DMS153 (cell line): ENCODE data around the gene SMOC2.

Experiments
- DNase-seq: peaks from one replicate; lab custom pipeline; 2025; lab: John Stamatoyannopoulos, UW

Gene SMOC2

DNA sequence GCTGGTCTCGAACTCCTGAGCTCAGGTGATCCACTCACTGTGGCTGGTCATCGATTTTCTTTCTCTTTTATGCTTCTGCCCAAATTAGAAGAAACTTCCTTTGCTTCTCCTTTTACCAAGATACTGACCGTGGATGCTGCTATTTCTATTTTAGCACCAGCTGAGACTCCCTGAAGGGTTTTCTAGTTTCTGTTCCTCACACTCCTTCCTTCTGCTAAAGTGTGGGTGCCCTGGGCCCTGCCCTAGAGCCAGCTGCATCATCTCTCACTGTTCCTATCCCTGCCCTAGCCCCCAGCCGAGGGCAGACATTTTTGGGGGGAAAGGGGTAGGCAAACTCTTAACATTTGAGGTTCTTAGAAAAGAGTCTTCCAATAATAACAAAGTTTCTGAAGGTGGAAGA lies 6.3 kb downstream of the SMOC2 start:
- DNase-seq = no peak

DNA sequence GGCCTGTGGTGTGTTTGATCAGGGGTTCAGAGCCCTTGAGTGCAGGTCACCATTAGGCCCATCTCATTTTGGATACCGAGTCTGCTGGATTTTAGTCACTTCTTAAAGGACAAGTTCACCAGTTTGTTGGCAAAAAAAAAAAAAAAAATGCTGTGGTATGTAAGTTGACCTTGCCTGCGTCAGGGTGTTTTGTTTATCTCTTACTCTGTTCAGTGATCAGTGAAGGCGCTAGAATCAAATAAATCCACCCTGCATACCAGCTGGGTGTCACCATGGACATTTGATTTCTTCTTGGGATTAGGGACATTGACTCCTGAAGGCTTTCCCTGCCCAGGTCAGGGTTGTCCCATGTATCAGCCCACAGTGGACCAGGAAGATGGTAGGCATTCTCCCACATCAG lies 6.7 kb downstream of the SMOC2 start:
- no peak for DNase-seq

DNA sequence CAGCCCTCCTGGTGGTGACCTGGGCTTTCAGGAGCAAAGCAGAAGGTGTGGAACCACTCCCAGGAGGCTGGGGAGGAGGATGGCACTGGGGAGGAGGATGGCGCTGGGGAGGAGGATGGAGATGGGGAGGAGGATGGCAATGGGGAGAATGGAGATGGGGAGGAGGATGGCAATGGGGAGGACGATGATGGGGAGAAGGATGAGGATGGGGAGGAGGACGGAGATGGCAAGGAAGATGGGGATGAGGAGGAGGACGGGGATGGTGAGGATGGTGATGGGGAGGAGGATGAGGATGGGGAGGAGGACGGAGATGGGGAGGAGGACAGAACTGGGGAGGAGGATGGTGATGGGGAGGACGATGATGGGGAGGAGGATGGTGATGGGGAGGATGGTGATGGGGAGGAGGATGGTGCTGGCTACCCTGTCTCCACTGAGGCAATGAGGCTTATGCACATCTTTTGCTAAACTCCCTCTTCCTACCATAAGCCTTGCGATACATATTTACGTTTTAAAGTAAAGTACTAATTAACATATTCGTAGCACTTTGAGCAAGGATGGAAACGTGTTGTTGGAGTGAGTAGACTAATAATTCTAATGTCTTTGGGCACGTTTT lies 7.4 kb downstream of the SMOC2 start:
- no peak for DNase-seq

DNA sequence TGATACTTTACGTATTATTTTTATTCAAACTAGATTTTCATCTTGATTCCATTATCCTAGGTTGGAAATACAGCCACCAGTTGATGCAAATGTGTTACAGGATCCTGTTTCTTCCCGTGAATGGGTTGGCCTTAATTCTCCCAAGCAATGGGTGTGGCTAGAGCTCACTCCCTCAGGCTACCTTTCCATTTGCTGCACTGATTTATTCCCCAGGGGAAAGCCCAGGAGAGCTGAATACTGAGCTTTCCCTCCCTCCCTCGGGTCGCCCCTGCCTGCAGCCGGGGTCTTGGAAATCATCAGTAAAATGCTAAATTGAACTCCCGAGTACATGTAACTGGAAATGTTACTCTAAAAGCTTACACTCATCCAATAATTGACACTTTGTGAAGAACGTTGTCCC lies 9.9 kb downstream of the SMOC2 start:
- peak; percentile 54 for DNase-seq

DNA sequence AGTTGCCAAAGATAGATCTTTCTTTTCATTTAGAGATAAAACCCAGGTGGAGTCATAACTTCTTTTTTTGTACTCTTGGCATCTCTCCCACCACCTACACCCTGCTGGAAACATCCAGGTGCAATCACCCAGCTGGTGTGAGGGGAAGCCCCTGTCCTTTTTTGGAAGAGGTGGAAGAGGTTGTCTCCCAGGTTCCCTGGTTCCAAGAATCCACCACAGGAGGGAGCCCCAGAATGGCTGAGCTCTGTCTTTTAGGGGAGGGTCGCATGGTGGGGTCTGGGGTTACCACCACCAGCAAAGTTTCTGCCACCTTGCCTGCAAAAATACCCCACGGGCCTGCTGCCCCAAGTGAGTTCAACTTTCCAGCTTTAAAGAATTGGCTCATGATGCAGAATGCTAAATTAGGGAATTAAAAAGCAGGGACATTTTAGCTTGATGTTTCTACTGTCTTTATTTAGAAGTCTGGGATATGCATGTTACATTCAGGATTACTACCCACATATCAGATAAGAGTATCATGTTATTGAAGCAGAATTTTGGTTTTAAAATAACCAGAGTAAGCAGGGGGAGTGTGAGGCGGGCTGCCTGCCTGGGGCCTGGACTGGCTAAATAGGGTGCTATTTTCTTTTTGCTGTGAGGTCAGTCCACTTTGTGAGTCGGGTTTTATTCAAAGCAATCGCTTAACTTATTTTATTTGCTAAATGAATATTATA lies 11.0 kb downstream of the SMOC2 start:
- DNase-seq = no peak

DNA sequence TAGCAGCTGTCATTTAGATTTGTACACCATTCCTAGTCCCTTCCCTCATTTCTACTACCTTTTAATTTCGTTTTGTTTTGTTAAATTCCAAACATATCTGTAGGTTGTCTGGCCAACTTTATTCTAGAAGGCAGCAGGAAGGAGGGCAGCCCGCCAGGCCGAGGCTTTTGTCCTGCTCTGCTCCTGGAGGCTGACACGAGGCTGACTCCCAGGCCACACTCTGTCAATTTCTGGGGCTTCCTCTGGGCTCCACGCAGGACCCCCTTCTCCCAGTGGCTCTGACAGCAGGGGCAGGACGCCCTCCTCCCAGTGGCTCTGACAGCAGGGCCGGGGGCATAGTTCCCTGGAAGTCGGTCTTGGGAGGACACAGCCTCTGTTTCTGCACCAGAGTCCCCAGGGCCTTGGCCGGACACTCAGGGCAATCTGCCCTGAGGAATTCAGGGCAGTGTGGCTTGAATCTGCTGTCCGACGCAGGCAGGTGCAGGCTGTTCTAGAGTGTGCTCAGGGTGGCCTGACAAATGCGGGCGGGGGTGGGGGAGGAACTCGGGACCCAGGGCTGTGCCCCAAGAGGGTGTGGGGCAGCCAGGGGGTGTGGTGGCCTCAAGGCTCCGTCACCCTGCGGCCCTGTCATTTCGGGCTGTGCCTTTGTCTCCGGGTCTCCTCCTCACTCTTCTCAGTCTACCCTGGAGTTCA lies 11.8 kb downstream of the SMOC2 start:
- no peak for DNase-seq

DNA sequence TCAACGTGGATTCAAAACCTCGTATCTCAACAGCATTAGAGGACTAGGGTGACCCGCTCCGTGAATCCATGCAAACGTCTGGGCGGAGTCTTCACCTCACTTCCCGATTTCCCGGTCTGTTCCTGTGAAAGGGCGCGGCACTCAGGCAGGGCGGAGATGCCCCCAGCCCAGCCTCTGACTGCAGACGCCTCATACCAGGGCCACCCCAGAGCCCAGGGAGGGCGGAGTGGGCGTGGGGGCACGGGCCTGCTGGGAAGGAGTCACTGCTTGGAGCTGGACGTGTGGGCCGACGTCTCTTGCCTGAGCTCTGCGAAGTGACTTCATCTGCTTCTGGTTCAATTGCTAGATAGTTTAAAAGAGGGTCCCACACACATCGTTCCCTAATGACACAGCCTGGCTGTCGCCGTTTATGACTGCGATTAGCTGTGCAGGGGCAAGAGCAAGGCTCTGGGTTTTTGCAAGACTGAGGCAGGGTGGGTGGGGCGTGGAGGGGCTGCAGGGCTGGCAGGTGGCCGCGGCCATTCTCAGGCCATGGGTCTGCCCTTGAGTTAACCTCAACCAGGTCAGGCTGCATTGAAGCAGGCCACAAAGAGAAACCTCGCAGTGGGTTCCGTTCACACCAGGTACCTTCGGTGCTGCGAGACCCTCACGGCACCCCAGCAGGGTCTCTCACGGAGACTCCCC lies 15.0 kb downstream of the SMOC2 start:
- DNase-seq = no peak

DNA sequence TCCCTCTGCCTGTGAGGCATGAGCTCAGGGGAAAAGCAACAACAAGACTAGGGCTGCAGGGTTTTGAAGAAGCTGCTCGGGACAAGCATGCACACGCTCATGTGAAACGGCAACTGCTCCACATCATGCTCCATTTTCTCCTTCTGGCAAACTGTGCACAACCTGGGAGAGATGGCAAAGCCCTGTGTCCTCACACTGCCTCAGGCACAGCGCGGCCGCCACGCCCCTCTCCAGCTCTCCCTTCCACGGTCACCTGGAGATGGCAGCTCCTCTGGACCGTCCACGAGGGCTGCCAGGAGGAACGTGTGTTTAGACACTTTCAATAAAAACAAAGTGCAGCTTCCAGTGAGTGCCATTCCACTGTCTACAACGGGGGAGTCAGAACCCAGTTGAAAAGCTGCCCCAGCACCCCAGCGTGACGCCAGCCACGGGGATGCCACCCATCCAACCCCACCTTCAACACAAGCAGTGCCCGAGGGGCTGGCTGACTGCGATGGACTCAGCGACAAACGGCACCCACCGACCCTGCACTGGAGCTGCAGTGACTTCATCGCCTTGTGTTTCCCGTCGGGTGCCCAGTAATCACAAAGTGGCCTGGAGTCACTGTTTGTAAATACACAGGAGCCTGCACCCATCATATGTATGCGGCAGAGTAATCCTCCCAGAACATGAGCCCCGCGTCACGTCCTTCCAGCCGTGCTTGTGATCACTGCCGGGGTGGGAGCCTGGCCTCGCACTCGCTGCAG lies 16.1 kb downstream of the SMOC2 start:
- DNase-seq = no peak

DNA sequence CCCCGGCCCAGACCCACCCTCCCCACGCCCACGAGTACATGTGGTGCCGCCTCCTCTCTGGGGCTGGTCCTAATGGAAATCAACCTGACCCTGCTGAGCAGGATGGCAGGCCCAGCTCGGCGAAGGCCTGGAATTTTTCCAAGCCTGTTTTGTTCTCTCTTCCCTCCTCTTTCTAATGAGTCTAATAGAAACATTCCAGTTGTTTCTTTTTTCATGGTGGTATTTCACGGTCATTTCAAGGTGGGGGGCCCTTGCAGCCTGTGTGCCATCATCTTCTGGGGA lies 16.6 kb downstream of the SMOC2 start:
- DNase-seq = no peak

DNA sequence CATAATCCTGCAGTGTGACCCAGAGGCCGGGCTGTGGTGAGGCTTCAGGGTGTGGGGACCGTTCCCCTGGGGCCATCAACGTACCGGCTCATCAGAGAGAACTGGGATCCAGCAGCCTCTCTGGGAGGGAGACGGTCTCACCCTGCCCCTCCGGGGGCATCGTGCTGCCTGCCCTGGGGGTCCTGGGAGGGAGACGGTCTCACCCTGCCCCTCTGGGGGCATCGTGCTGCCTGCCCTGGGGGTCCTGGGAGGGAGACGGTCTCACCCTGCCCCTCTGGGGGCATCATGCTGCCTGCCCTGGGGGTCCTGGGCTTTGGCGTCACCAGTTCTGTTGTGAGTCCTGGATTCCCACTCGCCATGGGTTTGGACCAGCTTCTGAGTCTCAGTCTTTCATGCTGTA lies 17.1 kb downstream of the SMOC2 start:
- DNase-seq = no peak

DNA sequence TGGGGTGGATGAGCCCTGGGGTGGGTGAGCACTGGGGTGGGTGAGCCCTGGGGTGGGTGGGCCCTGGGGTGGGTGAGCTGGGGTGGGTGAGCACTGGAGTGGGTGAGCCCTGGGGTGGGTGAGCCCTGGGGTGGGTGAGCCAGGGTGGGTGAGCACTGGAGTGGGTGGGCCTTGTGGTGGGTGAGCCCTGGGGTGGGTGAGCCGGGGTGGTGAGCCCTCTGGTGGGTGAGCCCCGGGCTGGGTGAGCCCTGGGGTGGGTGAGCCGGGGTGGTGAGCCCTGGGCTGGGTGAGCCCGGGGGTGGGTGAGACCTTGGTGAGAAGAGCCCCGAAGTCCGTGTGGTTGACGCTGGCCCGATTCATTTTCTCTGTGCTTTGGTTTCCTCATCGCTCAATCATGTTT lies 18.6 kb downstream of the SMOC2 start:
- DNase-seq = no peak

DNA sequence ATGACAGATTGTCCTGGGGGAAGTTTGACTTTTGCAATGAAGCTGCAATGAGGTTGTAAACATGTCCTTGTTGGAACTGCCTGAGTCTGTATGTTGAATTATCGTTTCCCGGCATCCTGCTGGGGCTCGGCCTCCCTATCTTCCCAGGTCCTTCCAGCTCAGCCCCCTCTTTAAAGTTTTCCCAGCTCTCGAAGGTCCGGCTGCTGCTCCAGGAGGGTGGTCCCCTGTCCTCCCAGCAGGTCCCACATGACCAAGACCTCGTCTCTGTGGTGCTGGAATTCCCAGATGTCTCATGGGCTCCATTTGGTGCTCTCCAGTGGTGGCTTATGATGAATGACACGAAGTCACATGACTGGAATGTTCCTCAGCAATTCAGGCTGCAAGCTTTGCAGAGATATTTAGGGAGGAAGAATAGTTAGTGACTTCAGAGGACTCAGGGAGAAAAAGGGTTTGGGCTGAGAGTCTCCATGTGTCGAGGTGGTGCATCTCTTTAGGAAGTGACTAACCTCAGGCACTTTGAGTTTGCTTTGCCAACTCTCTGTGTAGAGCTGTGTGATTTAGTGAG lies 21.4 kb downstream of the SMOC2 start:
- no peak for DNase-seq

DNA sequence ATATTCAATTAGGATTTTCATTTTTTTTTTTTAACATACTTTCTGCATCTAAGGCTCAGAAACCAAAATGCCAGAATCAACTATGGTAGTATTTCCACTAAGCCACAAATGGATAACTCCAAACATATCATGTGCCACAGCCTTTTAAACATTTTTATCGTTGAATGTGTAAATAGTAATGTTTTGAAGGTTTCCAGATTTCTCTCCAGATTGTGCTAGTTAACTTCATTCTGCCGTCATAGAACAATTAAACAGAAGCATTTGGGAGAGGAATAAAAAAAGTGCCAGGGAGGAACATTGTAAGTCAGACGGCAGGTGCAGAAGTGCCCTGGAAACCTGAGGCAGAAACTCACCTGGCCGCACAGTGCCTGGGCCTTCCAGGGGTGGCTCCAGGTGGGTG lies 23.6 kb downstream of the SMOC2 start:
- no peak for DNase-seq

DNA sequence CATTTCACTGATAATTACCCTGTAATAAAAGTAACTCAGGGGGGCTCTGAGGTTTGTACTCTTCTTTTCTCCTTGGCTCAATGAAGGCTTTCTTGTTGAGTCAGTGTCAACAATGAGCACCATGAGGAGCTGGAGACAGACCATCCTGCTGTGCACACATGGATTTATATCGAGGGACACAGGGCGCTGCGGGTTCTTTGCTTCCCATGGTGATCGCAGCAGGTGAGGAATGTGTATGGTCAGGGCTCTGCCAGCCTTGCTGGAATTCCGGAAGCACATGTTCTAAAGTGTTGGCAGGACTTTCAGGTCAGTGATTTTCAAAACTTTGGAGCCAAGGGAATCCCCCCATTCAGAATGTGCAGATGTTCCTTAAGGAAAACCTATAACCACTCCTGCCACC lies 27.1 kb downstream of the SMOC2 start:
- DNase-seq = no peak

DNA sequence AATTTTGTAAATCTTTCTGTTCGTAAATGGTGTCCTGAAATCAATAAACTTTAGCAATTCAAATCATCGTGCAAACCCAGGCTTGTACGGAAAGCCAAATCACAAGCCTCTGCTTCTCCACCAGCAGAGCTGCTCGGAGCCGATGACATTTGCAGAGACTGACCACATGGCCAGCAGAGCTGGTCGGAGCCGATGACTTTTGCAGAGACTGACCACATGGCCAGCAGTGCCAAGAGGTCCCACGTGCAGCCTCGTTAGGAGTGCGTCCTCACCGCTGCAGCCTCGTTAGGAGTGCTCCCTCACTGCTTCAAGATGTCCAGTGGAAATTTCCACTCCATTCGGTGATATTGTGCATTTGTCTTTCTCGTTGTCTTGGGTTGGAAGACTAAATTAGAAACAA lies 28.5 kb downstream of the SMOC2 start:
- no peak for DNase-seq

DNA sequence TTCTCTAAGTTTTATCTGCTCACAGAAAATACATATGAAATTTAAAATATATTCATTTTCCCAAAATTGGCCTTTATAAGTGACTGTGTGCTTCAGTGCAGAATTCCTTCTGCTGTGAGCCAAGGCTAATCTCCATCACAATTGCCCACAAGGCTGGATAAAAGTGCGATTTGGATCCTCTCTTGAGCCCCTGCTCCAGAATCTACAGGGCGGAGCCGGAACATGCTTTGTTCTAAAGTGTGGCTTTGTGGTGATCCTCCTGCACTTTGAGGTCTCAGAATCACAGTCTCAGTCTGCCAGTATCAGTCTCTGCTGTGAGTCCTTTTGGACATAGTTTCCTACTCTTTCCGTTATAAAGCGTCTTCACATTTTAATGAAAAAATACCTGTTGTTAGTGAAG lies 28.9 kb downstream of the SMOC2 start:
- DNase-seq = no peak

DNA sequence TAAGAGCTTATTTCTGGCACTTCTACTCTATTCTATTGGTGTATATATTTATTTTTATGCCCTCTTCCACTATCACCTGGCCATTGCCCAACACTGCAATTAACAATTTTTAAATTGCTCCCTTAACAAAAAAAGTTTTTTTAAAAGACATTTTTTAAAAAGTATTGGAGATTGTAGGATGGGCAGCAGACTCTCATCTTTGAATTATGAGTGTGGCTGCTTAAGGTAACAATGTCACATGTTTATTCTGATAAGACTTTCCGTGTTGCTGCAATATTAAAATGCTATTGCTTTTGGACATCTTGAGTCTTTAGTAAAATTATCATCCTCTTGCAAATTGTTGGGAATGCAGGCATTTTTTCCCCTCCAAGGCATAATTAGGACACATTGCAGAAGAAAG lies 31.4 kb downstream of the SMOC2 start:
- DNase-seq = no peak

DNA sequence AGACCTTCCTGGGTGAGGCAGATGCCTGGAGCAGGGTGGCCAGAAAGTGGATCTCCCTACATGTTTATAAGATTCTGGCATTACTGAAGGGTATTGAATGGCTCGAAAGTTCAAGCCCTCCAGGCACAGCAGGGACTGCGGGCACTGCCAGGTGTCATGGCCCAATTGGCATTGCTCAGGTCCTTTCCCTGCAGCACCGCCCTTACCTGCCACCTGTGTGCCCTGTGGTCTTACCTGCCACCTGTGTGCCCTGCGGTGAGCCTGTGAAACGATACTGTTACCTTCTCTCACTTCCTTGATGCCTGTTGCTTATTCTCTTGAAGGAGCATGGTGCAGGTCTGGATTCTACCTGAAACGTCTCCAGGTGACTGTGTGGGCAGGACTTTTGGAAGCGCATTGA lies 32.2 kb downstream of the SMOC2 start:
- no peak for DNase-seq

DNA sequence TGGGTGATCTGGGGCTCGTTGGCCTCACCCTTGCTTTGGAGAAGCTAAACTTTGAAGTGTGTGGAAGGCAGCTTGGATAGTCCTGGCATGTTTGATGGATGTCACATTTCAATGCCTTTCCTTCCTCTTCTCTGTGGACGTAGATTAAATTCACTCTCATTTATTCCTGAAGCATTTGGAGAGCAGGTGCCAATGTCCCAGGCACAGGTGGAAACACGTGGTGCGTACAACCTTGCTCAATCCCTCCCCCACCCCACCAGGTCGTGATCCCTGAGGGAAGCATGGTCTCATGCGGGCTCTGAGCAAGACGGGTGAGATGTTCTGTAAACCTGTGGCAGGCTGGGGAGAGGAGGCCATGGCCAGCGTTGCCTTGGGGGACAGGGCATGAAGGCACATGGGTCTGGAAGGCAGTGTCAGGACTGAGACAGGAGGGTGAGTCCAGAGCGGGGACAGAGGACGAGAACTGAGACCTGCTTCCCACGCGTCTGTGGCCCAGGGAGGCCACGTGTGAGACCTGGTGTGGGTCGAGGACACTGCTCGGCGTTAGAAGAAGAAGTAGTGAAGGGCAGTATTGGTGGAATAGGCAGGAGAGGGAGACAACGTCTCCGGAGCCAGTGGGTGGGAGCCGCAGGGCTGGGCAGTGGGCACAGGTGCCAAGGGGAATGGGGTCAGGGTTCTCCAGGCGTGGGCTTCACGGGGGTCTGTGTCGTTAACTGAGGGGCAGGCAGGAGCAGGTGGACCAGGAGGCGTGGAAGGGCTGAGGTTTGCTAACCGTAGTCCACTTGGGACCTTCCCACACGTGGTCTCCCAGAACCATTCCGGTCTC lies 34.4 kb downstream of the SMOC2 start:
- DNase-seq = no peak

DNA sequence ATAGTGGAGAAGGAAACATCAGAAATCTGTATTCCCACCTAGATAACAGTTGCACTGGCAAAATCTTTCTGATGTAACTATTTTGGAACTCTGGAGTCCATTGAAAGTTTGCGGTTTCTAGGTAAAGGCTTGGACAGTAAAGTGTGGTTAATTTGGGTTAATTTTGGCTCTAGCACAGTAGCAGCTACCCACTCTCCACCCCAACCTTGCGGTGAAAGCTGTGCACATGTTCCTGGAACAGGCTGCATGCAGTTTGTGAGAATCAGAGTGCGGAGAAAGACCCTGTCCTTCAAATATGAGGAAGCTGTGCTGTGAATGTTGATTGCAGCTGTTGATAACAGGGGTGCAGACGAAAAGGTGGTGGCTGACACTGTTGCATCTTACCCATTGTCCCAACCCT lies 38.4 kb downstream of the SMOC2 start:
- DNase-seq = no peak

DNA sequence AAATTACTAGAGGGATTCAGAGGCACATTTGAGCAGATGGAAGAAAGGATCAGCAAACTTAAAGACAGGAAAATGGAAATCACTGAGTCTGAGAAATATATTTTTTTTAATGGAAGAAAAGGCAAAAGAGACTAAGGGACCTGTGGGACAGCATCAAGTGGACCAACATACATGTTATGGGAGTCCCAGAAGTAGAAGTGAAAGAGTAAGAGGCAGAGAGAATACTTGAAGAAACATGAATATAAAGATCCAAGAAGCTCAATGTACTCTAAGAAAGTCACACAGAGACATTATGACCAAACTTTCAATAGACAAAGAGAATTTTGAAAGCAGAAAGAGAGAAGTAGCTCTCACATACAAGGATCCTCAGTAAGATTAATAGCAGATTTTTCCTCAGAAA lies 39.5 kb downstream of the SMOC2 start:
- no peak for DNase-seq
